Measurements from ENCODE around the gene RASGRF2. TPM values are rescaled to one million over a fixed set of nuclear protein-coding genes. Genes with fewer than 3 reads are reported as not detected.

RASGRF2 gene
- total RNA-seq, 1 donor from 2014 or later = 0.92 TPM

DNA sequence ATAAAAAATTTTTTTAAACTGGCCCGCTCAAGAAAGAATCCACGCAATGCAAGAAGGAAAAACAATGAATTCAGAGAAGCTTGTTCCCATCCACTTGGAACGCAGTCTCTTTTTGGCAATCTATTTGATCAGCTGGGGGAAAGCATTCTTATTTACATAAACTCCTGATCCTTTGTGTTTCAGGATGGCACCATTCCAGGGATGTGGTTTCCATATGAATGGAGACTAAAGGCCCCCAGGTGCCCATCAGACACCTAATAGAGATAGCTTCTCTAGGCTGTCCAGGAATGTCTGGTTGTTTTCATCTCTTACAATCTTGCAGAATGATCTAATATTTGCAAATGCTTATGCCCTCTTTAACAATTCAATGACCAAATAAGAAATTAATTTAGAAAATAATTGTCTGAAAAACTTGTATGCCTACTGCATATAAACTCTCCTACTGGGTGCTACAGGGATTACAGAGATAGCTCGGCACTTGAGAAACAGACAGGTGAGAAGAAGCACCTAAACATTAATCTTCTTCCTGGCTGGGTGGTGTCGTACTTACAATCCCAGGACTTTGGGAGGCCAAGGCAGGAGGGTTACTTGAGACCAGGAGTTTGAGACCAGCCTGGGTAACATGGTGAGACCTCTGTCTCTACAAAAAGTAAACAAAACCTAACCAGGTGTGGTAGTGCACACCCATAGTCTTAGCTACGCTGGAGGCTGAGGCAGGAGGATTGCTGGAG is 3.0 kb upstream of the RASGRF2 start:
- Mint-ChIP-seq H3K27ac (ENCODE audit: unreplicated experiment) (no peak overlapping the region), H3K9me3 (ENCODE audit: low read depth) (no peaks in the 10 kb centered on the region), H3K4me1 (ENCODE audit: low read depth) (peaks cover 13% of the 10 kb centered on the region), H3K4me3 (ENCODE audit: unreplicated experiment) (no peak overlapping the region), H3K36me3 (ENCODE audit: low read depth) (peaks cover 6% of the 10 kb centered on the region), H3K27me3 (ENCODE audit: low read depth) (peaks cover 40% of the 10 kb centered on the region)
- TF ChIP-seq, protein P1, sequence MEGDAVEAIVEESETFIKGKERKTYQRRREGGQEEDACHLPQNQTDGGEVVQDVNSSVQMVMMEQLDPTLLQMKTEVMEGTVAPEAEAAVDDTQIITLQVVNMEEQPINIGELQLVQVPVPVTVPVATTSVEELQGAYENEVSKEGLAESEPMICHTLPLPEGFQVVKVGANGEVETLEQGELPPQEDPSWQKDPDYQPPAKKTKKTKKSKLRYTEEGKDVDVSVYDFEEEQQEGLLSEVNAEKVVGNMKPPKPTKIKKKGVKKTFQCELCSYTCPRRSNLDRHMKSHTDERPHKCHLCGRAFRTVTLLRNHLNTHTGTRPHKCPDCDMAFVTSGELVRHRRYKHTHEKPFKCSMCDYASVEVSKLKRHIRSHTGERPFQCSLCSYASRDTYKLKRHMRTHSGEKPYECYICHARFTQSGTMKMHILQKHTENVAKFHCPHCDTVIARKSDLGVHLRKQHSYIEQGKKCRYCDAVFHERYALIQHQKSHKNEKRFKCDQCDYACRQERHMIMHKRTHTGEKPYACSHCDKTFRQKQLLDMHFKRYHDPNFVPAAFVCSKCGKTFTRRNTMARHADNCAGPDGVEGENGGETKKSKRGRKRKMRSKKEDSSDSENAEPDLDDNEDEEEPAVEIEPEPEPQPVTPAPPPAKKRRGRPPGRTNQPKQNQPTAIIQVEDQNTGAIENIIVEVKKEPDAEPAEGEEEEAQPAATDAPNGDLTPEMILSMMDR (IDR thresholded peaks at IDR 0.05) = no peak
- DNase-seq (ENCODE audit: low spot score) = no peak

DNA sequence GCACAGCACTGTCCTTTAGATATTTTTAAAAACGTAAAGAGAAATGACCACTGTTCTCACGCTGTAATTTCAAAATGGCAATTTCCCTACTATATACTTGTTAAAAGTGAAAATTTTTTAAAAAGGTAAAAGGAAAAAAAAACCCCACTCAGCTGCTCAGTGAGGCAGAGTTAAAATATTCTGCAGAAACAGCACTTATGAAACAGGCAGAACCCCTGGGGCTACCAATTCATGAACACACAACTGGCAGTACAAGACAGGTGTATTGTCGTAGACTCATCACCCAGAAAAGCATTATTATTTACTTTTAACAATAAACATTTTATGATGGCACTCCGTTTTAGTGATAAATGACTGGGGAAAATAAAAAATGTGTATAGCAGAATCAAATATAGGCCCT is 1.5 kb upstream of the RASGRF2 start:
- Mint-ChIP-seq H3K4me1 (ENCODE audit: low read depth) (peaks cover 13% of the 10 kb centered on the region), H3K27ac (ENCODE audit: unreplicated experiment) (no peak overlapping the region), H3K27me3 (ENCODE audit: low read depth) (peaks cover 49% of the 10 kb centered on the region), H3K9me3 (ENCODE audit: low read depth) (no peaks in the 10 kb centered on the region), H3K4me3 (ENCODE audit: unreplicated experiment) (no peak overlapping the region), H3K36me3 (ENCODE audit: low read depth) (peaks cover 6% of the 10 kb centered on the region)
- no peak for DNase-seq (ENCODE audit: low spot score)
- TF ChIP-seq, protein P1 (IDR thresholded peaks at IDR 0.05) = no peak

DNA sequence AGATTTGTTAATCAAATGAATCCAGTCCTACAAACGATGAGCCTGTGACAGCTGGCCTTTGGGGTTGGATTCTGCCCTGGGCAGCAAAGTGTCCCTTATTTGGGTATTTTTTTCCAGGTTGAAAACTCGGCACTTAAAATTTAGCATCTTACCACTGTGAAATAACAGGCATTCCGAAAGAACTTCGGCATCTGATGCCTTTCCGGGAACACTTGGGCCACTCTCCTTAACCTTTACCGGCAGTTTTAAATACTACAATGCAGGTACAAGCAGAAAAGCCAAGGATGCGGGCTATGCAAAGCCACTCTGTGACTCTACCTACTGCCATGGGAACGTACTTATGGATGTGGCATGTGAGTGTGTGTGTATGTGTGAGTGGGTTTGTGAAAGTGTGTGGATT is 1.0 kb upstream of the RASGRF2 start:
- H3K4me1 Mint-ChIP-seq (ENCODE audit: low read depth) = peaks cover 13% of the 10 kb centered on the region
- TF ChIP-seq, protein P1 (IDR thresholded peaks at IDR 0.05) = no peak
- H3K27me3 Mint-ChIP-seq (ENCODE audit: low read depth) = peaks cover 49% of the 10 kb centered on the region
- no peaks in the 10 kb centered on the region for H3K9me3 Mint-ChIP-seq (ENCODE audit: low read depth)
- H3K4me3 Mint-ChIP-seq (ENCODE audit: unreplicated experiment) = peak overlapping the region; percentile 65
- H3K27ac Mint-ChIP-seq (ENCODE audit: unreplicated experiment) = no peak overlapping the region
- DNase-seq (ENCODE audit: low spot score) = no peak
- peaks cover 6% of the 10 kb centered on the region for H3K36me3 Mint-ChIP-seq (ENCODE audit: low read depth)

DNA sequence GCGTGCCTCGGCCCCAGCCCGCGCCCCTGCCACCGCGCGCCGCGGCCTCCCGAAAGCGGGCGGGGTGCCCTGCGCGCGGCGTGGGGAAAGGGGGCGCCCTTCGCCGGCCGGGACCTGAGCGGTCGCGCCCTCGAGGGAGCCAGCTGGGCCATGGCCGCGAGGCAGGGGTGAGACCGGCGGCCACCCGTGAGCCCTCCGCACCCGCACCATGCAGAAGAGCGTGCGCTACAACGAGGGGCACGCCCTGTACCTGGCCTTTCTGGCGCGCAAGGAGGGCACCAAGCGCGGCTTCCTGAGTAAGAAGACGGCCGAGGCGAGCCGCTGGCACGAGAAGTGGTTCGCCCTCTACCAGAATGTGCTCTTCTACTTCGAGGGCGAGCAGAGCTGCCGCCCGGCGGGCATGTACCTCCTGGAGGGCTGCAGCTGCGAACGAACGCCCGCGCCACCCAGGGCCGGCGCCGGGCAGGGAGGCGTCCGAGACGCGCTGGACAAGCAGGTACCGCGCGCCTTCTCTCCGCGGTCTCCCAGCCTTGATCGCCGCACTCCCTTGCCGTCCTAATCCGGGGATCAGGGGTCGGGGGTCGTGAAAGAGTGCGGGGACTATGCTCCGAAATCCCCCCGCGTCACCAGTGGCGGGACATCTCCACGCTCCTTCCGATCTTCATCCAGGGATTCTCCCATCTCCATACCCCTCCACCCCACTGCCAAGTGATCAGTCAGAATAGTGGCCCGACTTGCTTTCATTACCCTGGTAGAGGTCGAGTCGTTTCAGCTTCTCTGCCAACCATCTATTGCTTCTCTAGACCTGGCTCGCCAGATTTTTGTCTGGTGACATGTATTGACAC is 590 bp downstream of the RASGRF2 start:
- TF ChIP-seq, protein P1 (IDR thresholded peaks at IDR 0.05) = peak; percentile 36
- DNase-seq (ENCODE audit: low spot score) = no peak
- Mint-ChIP-seq H3K4me1 (ENCODE audit: low read depth) (peaks cover 13% of the 10 kb centered on the region), H3K9me3 (ENCODE audit: low read depth) (no peaks in the 10 kb centered on the region), H3K27ac (ENCODE audit: unreplicated experiment) (no peak overlapping the region), H3K27me3 (ENCODE audit: low read depth) (peaks cover 53% of the 10 kb centered on the region), H3K4me3 (ENCODE audit: unreplicated experiment) (peak overlapping the region; percentile 72), H3K36me3 (ENCODE audit: low read depth) (peaks cover 6% of the 10 kb centered on the region)
